Stimulated activated CD8-positive, alpha-beta memory T cell treated with anti-CD3 and anti-CD28 coated beads, Interleukin-4, amount 100 ng/mL, for 1 hour (primary cell): ENCODE data around the gene SCGB1C1.

Source experiments
- DNase-seq, 2 donors: peaks; one replicate each; pipeline ENCODE4 v3.0.0-alpha.2; 2020; ENCODE audit warnings: low read depth in 2 of 2, low spot score in 1 of 2

Gene SCGB1C1

DNA sequence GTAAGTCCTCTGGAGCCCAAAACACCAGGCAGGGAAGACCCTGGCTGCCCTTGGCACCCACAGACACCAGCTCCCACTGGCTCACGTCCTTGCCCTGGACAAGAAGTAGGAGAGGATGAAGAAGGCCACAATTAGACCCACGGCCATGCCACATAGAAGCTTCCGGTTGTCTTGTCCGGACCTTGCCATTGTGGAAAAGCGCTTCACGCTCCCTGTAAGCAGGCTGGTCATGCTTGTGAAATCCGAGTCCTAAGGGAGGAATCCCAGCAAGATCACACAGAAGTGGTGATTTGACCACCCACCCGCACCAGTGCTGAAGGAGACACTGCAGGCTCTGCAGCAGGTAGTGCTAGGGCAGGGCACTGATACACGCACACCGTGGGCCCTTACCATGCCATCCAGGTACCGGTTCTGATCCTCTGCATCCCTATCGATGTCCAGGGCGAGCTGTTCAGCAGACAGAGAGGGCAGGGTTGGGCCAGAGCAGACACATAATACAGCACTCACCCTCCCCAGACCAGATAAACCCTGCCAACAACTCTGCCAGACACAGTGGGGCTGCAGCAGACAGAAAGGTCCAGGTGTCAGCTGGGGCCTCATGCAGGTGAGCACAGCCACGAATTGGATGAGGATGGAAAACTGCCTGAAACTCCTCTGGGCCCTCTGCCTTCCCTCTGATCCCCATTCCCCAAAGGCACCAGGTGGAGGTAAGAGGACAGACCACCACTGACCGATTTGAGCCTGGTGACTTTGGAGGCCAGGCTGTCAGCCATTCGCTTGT lies 12.5 kb downstream of the SCGB1C1 start:
- DNase-seq, result no peak

DNA sequence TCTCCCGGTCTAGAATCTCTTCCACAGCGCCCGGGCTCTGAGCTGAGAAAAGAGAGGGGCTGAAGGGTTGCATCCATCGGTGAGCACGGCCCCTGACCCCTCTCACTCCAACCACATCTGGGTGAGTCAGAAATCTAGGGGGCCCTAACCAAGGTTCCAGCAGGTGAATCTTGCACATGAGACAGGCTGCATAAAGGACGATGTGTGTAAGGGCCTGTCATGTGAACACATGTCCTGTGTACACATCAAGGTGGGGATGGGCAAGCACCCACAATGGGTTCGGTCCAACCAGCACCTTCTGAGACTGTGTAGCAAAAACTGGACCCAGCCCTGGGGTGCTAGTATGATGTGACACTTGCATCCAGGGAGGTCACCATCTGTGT lies 13.1 kb downstream of the SCGB1C1 start:
- DNase-seq, result no peak

GRCh38 chr11:206526-207207 lies 13.8 kb downstream of the SCGB1C1 start:
- no peak for DNase-seq

- DNase-seq, result peak; percentile 95 to 97
Measured at GRCh38 chr11:207208-207862, 14.5 kb downstream of the SCGB1C1 start, which contains the start of the genes BET1L and RIC8A. BET1L (minus strand) TSS chr11:207399; CDS start chr11:207321, 78 bp downstream. RIC8A (plus strand) TSS chr11:207708; CDS start chr11:208855, 1,147 bp downstream.

GRCh38 chr11:207863-208180 lies 14.9 kb downstream of the SCGB1C1 start:
- DNase-seq, result no peak

- peak; percentile 52 to 71 for DNase-seq
Measured at GRCh38 chr11:208181-208916, 15.5 kb downstream of the SCGB1C1 start.

GRCh38 chr11:208917-209260 lies 16.0 kb downstream of the SCGB1C1 start:
- DNase-seq, result no peak

DNA sequence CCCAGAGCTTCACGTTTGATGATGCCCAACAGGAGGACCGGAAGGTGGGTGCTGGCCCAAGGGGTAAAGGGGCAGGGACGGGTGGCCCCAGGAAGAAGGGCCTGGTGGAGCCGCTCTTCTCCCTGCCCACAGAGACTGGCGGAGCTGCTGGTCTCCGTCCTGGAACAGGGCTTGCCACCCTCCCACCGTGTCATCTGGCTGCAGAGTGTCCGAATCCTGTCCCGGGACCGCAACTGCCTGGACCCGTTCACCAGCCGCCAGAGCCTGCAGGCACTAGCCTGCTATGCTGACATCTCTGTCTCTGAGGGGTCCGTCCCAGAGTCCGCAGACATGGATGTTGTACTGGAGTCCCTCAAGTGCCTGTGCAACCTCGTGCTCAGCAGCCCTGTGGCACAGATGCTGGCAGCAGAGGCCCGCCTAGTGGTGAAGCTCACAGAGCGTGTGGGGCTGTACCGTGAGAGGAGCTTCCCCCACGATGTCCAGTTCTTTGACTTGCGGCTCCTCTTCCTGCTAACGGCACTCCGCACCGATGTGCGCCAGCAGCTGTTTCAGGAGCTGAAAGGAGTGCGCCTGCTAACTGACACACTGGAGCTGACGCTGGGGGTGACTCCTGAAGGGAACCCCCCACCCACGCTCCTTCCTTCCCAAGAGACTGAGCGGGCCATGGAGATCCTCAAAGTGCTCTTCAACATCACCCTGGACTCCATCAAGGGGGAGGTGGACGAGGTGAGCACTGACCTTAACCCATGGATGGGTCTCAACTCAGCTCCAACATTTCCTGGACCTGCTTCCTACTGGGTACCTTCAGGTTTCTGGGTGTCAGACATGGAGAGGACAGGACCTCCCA lies 16.6 kb downstream of the SCGB1C1 start:
- DNase-seq, result no peak

DNA sequence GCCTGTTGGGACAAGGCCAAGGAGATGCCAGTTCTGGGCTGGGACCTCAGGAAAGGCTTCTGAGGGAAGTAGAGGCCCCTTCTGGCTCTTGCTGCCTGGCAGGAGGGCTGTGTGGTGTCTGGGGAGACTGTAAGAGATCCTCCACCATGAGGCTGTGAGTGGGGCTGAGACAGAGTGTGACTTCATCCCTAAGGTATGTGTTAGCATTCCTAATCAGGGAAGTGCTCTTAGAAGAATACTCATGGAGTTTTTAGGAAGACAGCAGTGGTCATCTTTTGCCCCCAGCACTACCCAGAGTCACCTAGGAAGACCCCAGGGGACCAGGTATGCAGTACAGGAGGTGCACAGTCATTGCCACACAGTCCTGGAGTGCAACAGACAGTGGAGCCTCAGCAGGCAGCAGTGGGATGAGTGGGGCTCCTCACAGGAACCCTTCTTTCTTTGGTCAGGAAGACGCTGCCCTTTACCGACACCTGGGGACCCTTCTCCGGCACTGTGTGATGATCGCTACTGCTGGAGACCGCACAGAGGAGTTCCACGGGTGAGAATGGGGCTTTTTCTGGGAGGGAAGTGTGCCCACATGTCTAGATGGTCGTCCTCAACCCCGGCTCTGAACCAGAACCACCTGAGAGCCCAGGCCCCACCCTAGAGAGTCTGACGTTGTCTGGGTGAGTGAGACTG lies 17.4 kb downstream of the SCGB1C1 start:
- no peak for DNase-seq

GRCh38 chr11:210803-211180 lies 17.9 kb downstream of the SCGB1C1 start:
- DNase-seq, result no peak

DNA sequence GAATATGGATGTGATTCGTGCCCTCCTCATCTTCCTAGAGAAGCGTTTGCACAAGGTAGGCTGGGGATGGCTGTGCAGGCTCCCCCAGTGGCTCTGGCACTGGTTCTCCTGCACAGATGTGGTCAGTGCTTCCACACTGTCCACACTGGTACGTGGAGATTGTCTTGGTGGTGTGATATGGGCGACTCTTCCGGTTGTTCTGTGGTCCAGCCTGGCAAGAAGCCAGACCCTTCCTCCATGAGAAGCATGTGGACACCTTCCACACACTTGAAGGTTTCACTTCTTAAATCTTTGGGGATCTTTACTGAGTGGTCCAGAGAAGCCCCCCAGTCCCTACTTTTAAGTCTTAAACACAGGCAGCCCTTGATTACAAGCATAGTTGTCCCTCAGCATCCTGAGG lies 18.4 kb downstream of the SCGB1C1 start:
- DNase-seq, result no peak

GRCh38 chr11:211741-212140 lies 18.9 kb downstream of the SCGB1C1 start:
- no peak for DNase-seq

GRCh38 chr11:212150-213100 lies 19.5 kb downstream of the SCGB1C1 start:
- DNase-seq, result no peak

DNA sequence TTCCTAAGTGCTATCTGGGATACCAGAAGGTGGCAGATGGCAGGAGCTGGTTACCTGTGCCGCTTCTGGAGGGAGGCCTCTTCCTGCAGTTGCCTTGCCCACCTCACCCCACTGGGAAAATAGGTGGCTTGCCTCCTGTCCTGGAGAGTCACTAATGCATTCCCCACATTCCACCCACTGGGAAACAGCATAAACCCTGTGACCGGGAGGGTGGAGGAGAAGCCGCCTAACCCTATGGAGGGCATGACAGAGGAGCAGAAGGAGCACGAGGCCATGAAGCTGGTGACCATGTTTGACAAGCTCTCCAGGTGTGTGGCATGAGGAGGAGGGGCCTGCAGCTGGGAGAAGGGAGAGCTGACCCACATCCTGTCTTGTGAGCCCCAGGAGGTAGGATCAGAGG lies 20.2 kb downstream of the SCGB1C1 start:
- no peak for DNase-seq

- no peak for DNase-seq
Measured at GRCh38 chr11:214083-214482, 21.2 kb downstream of the SCGB1C1 start.

GRCh38 chr11:215581-216037 lies 22.7 kb downstream of the SCGB1C1 start:
- no peak for DNase-seq

GRCh38 chr11:216081-216974 lies 23.4 kb downstream of the SCGB1C1 start:
- DNase-seq, result no peak

GRCh38 chr11:217704-218103 lies 24.8 kb downstream of the SCGB1C1 start:
- no peak for DNase-seq
